ENCODE data around the gene AUP1.

DNA sequence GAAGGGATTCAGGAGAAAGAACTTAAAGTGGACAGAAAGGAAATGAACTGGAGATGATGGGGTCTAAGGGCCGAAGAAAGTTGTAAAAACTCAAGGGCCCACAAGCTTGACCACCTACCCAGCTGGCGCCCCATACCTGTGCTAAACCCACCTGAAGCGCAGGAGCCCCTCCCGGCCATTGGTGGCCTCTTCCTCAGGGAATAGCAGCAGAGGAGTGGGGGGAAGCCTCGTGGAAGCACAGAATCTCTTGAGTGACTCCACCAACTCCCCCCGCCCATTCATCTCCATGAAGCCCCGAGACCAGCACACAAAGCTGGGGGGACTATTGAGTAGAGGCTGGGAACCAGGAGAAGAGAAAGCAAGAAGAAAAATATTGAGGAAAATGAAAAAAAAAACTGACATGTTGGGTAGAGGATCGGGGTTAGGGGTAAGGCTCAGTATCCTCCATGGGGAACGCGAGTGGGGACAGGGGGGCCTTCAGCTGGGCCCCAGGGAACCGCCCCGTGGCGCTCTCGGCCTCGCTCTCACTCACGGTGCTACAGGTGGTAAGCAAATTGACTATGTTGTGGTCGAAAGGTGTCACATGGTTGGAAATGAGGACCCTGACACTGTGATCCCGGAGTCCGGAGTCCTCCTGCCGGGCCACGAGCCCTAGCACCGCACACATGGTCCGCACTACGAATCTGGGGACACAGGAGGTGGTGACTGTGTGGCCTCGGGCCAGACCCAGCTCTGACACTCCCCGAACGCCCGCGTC lies 728 bp downstream of the AUP1 start:
- TF ChIP-seq EP300 (IDR thresholded peaks at IDR 0.05) (no peak), CTCF (IDR thresholded peaks at IDR 0.05) (no peak)
